NCI-H510A (cell line): ENCODE results near the gene PIGN.
A peak's percentile ranks its signal among the peaks of the same experiment; 100 is the strongest.

Experiments
- DNase-seq: peaks from one replicate; lab custom pipeline; 2025; lab: John Stamatoyannopoulos, UW

Gene PIGN, protein sequence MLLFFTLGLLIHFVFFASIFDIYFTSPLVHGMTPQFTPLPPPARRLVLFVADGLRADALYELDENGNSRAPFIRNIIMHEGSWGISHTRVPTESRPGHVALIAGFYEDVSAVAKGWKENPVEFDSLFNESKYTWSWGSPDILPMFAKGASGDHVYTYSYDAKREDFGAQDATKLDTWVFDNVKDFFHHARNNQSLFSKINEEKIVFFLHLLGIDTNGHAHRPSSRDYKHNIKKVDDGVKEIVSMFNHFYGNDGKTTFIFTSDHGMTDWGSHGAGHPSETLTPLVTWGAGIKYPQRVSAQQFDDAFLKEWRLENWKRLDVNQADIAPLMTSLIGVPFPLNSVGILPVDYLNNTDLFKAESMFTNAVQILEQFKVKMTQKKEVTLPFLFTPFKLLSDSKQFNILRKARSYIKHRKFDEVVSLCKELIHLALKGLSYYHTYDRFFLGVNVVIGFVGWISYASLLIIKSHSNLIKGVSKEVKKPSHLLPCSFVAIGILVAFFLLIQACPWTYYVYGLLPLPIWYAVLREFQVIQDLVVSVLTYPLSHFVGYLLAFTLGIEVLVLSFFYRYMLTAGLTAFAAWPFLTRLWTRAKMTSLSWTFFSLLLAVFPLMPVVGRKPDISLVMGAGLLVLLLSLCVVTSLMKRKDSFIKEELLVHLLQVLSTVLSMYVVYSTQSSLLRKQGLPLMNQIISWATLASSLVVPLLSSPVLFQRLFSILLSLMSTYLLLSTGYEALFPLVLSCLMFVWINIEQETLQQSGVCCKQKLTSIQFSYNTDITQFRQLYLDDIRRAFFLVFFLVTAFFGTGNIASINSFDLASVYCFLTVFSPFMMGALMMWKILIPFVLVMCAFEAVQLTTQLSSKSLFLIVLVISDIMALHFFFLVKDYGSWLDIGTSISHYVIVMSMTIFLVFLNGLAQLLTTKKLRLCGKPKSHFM

DNA sequence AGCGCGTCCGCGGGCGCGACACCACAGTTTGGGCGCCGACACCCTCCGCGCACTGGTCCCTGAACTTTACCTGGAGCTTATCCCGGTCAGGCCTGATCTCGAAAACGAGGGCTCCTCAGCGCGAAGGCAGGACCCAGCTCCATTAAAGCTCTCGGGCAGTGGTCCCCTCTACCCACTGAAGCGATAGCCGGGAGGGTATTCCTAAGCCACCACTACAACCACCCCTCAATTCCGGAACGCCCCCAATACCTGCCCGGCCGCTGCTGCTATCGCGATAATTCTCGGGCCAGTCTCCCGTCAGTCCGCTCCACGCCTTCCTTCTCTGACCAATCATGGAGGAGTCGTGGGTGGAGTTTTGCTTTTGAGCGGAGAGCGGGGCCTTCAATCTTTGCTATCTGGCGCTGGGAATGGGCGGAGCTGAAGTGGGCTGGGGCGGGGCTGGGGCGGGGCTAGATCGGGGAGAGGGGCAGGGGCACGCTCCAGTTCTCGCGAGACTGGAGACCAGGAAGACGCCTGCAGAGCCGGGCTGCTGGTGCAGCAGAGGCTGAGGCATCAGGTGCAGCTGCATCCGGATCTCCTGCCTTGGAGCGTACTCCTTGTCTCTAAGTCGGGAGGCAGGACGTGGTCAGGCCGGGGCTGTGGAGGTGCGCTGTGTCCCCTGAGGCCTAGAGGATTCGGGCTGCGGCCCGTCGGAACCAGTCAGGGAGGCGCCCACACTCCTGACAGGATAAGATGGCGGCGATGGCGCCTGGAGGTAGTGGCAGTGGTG lies at the start of gene PIGN, which contains the start of gene RELCH:
Gene PIGN, minus strand, starts transcription at position 283 of the 769 bp plus-strand sequence. CDS start 25,703 bp downstream, outside the sequence.
Gene RELCH, plus strand, starts transcription at position 482 of the 769 bp plus-strand sequence. Its CDS starts 251 bp downstream, at position 733.
- DNase-seq = peak; percentile 99

DNA sequence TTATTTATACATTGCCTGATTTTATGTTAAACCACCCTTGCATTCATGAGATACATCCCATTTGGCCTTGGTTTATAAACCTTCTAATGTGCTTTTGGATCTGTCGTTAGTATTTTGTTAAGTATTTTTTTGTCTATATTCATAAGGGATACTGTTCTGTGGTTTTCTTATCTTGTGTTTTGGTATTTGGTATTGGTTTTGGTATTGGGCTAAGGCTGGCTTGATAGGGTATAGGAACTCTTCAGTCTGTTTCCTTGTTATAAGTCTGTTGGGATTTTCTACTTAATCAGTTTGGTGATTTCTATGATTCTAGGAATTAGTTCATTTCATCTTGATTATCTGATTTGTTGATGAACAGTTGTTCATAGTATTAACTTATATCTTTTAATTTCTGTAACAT lies 49.4 kb upstream of the PIGN start:
- no peak for DNase-seq

DNA sequence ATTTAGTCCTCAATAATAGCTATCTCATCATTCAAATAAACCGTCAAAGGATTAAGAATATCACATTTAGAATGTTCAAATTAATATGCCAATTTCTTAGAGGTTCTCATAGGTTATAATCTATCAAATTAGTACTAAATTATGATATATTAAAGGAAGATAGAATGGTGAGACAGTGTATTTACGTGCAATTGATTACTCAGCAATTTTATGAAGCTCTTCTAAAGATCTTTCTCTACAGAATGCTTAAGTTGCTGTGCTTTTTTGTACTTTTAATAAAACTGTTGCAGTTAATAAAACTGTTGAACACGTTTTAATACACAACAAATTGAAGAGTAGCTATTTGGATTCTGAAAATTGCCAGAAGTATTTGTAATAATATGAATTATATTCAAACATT lies 39.2 kb upstream of the PIGN start:
- no peak for DNase-seq

DNA sequence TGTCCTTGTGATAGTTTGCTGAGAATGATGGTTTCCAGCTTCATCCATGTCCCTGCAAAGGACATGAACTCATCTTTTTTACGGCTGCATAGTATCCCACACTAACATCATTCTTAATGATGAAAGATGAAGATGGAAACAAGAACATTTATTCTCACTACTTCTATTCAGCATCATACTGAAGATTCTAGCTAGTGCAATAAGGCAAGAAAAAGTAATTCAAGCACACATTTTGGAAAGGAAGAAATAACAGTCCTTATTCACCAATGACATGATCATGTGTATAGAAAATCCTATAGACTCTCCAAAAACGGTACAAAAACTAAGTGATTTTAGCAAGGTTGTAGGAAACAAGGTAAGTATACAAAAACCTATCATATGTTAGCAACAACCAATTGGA lies 37.4 kb upstream of the PIGN start:
- DNase-seq = no peak

DNA sequence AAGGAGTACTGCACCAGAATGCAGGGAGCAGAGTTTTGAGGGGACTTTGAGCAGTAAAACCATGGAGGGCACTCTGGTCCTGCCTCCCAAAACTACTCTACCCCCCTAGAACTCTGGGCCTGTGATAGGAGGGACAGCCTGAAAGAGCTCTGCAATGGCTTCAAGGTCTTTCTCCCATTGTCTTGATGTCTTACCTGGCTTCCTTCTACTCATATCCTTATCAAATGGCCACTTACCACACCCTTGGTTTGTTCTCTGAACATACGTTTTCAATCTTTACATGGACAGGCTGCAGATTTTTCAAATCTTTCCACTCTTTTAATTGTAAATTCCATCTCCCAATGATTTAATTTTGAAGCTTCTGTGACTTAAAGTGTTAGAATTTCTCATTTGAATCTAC lies 27.9 kb upstream of the PIGN start:
- DNase-seq = no peak

DNA sequence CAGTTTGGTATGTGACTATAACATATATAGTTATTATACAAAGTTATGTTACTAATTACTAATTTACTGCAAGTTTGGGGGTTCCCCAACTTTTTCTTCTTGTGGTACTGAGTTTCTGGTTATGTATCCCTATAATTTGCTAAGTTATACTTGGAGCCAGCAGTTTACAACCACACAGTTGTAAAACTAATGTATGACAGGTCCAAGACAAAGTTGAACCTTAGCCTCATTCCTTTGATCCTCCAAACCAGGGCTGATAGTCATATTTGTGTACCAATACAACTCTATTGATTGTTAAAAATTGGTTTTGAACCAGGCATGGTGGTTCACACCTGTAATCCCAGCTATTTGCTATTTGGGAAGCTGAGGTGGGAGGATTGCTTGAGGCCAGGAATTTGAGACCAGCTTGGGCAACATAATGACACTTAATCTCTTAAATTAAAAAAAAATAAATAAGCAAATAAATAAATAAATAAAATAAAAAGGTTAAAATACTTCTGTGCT lies 24.5 kb upstream of the PIGN start:
- no peak for DNase-seq

DNA sequence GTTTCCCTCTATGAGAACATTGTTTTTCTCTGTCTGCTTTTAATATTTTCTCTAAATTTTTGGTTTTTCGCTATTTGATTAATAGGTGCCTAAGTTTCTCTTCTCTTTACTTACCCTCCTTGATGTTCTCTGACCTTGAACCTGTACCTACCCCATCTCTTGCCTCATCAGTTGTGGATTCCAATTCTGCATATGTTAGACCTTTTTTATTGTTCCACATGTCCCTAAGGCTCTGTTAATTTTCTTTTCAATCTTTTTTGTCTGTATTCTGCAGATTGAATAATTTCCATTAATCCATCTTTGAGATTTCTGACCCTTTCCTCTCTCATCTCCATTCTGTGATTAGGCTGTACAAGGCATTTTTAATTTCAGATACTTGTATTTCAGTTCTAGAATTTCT lies 23.3 kb upstream of the PIGN start:
- no peak for DNase-seq

DNA sequence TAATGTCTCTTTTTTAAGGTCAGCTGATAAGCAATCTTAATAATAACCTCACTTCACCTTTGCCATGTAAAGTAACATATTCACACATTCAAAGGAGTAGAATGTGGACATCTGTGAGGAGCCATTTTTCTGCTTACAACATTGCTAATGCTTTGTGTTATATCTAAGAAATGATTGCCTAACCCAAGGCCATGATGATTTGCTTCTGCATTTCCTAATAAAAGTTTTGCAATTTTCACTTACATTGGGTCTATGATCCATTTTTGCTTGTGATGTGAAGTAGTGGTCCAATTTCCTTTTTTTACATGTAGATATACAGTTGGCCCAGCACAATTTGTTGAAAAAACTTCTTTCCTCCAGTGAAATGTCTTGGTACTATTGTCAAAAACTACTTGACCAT lies 22.2 kb upstream of the PIGN start:
- no peak for DNase-seq

DNA sequence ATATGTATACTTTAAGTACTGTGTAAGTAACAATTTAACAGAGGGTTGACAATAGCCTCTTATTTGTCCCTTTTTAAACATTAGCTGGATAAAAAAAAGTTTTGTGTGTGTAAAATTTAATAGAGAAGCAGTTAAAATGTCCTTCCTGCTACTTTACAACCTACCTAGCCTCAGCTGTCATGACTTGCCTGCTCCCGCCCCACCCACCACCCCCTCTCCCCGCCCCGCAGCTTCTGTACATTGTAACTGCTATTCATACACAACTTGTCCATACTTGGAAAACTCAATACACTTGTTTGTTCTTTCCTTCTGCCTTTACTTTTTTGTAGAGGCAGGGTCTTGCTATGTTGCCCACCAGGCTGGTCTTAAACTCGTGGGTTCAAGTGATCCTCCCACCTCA lies 19.7 kb upstream of the PIGN start:
- no peak for DNase-seq

DNA sequence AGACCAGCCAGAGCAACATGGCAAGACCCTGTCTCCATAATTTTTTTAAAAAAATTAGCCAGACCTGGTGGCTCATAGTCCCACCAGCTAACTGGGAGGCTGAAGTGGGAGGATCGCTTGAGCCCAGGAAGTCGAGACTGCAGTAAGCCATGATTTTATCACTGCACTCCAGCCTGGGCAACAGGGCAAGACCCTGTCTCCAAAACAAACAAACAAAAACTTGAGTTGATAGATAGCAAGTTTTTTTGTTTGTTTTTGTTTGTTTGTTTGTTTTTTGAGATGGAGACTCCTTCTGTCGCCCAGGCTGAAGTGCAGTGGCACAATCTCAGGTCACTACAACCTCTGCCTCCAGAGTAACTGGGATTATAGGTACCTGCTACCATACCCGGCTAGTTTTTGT lies 19.0 kb upstream of the PIGN start:
- DNase-seq = no peak

DNA sequence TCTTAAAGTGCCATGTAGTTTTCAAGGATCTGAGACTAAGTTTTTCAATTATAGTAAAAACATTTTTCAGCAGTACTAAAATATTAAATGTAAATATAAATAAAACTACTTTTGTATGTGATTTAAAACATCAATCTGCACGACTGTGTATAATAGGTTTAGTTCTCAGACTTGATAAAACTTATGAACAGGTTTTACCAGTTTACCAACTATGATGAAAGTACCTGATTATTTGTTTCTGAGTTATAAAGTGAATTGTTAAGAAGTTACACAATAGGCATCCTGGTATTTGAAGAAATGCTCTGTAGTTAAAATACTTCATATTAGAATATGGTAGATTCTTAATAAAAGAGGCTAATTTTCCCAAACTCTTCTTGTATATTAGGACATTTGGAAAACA lies 15.0 kb upstream of the PIGN start:
- DNase-seq = no peak

DNA sequence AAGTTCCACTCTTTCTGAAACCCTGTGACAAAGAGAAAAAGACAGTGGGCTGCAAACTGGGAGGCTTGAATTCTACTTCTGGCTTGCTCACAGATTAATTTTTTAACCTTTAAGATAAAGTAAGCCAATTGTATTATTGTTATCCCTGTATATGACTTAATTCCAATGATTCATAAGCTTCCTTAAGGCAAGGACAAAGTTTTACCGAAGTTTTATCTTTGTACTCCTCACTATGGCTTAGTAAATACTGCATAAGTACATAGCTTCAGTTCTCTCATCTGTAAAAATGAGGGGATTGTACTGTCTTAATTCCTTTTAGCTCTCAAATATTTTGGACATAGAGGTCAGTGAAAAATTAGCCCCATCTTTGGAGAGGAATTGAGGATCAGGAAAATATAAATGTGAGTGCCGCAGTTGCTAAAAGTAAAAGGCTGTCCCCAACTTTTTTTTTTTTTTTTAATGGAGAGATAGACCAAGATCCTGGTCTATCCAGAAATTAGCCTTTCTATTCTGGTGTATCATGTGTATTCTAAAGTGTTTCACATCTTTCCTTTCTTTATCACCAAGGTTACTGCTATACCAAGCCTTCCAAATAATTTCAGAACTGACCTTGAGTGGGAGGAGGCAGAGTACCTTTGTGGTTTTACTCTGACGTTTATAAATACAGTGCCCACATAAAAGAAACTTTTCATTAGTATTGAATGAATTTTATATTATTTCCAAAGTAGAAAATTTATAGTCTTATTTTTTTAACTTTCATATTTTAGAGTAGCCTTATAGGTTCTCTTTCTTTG lies 13.5 kb upstream of the PIGN start:
- no peak for DNase-seq

DNA sequence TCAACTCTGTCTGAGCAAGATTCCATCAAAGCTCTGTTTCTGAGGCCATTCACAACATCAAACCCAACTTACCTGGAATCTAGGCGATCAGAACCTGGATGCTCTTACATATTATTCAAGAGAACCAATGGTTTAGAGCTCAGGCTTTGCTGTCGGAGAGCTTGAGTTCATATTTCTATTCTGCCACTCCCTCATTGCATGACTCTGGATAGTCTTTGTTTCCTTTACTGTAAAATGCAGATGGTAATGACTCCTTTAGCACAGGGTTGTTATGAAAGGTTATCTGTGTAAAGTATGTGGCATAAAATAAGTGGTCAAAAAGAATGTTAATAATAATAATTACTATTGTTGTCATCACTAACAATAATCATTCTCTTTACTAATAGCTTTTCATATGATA lies 12.8 kb upstream of the PIGN start:
- no peak for DNase-seq

DNA sequence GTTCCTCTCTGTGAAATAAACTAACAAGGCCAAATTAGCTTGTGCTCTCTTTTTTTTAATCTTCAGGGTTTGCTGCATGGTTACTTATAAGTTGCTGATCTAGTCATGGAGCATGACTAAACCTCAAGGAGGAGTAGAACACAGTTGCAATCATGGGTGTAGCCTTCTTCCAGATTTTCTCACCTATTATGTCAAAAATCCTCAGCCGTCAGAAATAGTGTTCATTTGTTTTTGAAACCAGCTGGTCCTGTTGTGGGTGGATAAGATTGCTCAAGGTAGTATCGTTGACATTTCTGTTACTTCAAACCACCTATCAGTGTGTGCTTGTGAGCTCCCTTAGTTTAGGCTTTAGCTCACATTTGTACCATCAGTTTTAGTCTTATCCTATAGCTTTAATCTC lies 11.4 kb upstream of the PIGN start:
- no peak for DNase-seq

DNA sequence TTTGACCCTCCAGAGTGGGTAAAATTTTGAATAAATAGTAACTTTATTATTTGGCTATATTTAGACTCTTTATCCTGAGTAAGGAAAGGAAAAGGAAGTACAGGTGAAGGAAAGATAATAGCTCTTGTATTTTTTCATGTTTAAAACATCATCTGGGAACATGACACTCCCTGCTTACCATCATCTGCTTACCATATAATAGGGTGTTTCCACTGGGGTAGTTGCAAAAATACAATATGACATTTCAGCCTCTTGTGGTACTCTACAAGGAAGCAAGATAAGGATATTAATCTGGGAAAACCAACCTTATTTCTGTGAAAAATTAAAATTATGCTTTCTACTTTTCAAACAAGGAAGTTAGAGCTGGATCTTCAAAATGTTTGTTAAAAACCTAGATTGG lies 10.1 kb upstream of the PIGN start:
- no peak for DNase-seq

DNA sequence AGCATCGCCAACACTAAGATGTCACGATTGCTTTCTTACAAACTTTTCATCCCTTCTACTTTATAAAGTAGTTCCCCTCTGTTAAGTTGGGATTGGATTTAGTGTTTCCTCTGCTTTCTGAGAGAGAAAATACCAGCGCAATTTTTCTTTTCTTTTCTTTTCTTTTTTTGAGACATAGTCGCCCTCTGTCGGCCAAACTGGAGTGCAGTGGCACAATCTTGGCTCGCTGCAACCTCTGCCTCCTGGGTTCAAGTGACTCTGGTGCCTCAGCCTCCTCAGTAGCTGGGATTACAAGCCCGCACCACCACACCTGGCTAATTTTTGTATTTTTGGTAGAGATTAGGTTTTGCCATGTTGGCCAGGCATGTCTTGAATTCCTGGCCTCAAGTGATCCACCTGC lies 9.2 kb upstream of the PIGN start:
- no peak for DNase-seq

DNA sequence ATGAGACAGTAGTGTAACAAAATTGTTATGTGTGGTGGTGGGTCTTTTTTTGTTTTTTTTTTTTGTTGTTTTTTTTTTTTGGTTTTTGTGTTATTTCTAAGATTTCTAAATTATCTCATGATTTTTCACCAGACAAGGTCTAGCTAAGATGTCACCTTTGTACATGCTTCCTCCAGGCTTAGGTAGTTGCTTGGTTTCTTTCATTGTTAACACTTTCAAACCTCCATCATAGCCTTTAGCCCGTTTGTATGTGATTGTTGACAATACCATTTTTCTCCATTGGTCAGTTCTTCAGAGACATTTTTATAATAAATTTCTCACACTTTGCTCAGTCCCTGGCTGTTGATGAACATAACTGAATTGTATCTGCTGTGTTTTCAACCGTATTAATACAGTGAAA lies 2.4 kb upstream of the PIGN start:
- DNase-seq = no peak

DNA sequence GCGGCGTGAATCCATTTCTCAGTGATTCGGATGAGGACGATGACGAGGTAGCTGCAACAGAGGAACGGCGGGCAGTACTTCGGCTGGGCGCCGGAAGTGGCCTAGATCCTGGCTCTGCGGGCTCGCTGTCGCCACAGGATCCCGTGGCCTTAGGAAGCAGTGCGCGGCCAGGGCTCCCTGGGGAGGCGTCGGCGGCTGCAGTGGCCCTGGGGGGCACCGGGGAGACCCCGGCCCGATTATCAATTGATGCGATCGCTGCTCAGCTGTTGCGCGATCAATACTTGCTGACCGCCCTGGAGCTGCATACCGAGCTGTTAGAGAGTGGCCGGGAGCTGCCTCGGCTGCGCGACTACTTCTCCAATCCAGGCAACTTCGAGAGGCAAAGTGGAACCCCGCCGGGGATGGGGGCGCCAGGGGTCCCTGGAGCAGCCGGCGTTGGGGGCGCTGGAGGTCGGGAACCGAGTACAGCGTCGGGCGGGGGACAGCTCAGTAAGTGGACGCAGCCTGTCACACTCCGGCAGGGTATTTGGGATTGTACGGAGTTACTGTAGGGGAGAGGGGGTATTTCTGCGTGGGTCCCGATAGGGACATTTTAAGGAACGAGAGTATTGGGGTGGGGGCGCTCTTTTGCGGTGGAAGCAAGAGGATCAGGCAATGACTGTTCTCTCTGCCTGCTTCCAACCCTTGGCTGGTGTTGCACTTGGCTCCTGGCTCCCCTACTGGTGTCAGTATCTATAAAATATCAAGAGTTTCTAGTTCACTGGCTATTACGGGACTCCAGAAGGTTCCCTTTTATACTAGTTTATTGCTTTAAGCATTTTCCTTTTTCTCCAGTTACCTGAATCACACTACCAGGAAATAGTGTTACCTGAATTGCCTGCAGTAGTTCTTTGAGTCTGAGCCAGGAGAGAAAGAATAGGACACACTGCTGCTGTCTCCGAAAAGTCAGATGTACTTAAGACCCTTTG lies 971 bp upstream of the PIGN start:
- DNase-seq = no peak

DNA sequence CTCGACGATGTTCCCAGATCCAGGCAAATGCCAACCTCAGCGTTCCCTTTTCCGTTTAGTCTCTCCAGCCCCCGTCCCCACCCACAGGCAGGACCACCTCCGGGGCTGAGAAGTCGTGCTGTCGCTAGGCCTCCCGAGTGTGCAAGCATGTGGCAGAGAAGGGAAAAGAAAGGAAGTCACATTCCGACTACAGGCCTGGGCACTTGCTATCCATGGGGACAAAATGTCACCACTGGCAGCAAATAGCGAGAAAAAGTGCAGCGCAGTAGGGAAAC lies 420 bp downstream of the PIGN start:
- no peak for DNase-seq

DNA sequence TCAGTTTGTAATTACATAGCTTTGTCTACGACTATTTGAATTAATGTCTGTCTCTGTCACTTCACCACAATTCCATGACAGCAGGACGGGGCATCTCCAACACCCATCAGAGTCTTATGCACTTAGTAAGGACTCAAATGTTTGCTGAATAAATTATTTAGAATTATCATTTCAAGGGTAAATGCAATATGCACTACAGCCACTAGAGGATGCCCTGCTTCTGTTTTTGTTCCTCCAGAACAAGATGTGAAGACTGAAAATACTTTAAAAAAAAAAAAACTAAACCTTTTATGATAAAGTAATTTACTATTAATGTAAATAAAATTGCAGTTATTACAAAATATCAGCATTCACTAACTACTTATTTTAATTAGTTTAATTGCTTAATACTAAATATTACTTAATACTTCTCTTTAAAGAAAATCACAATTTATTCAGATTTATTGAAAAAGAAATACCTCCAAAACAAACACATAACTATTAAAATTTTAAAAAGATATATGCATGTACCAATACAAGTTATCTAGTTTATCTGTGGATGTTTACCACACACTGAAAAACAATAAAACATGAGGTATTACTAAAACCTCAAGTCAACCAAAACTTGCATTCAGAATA lies 3.2 kb downstream of the PIGN start:
- no peak for DNase-seq
